ENCODE data around the gene LSAMP. TPM values are rescaled to one million over a fixed set of nuclear protein-coding genes. Genes with fewer than 3 reads are reported as not detected.
A peak's percentile ranks its signal among the peaks of the same experiment; 100 is the strongest.

LSAMP gene
- total RNA-seq, 1 experiment from 2014 or later, result not detected

GRCh38 chr3:116356056-116356455, 89.2 kb downstream of the LSAMP start:
- no peak for DNase-seq (ENCODE audit: low spot score)

- DNase-seq (ENCODE audit: low spot score), result no peak
Measured at GRCh38 chr3:116354382-116354781, 90.9 kb downstream of the LSAMP start.

GRCh38 chr3:116350119-116350733, 95.1 kb downstream of the LSAMP start:
- no peak for DNase-seq (ENCODE audit: low spot score)

- no peak for DNase-seq (ENCODE audit: low spot score)
Measured at GRCh38 chr3:116348216-116348615, 97.1 kb downstream of the LSAMP start.

GRCh38 chr3:116342499-116342898, 102.8 kb downstream of the LSAMP start:
- no peak for DNase-seq (ENCODE audit: low spot score)

GRCh38 chr3:116341899-116342298, 103.4 kb downstream of the LSAMP start:
- no peak for DNase-seq (ENCODE audit: low spot score)

- no peak for DNase-seq (ENCODE audit: low spot score)
Measured at GRCh38 chr3:116341381-116341780, 103.9 kb downstream of the LSAMP start.

- no peak for DNase-seq (ENCODE audit: low spot score)
Measured at GRCh38 chr3:116340680-116341216, 104.5 kb downstream of the LSAMP start.

- DNase-seq (ENCODE audit: low spot score), result no peak
Measured at GRCh38 chr3:116339441-116340028, 105.8 kb downstream of the LSAMP start.

- no peak for DNase-seq (ENCODE audit: low spot score)
Measured at GRCh38 chr3:116338713-116339112, 106.6 kb downstream of the LSAMP start.

- peak; percentile 25 for DNase-seq (ENCODE audit: low spot score)
Measured at GRCh38 chr3:116337229-116337628, 108.1 kb downstream of the LSAMP start.

- DNase-seq (ENCODE audit: low spot score), result no peak
Measured at GRCh38 chr3:116331380-116331779, 113.9 kb downstream of the LSAMP start.

GRCh38 chr3:116322750-116323375, 122.4 kb downstream of the LSAMP start:
- DNase-seq (ENCODE audit: low spot score), result no peak

- DNase-seq (ENCODE audit: low spot score), result no peak
Measured at GRCh38 chr3:116318370-116318769, 126.9 kb downstream of the LSAMP start.

- no peak for DNase-seq (ENCODE audit: low spot score)
Measured at GRCh38 chr3:116316771-116317170, 128.5 kb downstream of the LSAMP start.

- DNase-seq (ENCODE audit: low spot score), result no peak
Measured at GRCh38 chr3:116314476-116314875, 130.8 kb downstream of the LSAMP start.

GRCh38 chr3:116306720-116307119, 138.6 kb downstream of the LSAMP start:
- DNase-seq (ENCODE audit: low spot score), result no peak

- no peak for DNase-seq (ENCODE audit: low spot score)
Measured at GRCh38 chr3:116306149-116306548, 139.1 kb downstream of the LSAMP start.

- DNase-seq (ENCODE audit: low spot score), result no peak
Measured at GRCh38 chr3:116302087-116302747, 143.1 kb downstream of the LSAMP start.

- DNase-seq (ENCODE audit: low spot score), result no peak
Measured at GRCh38 chr3:116301422-116301821, 143.9 kb downstream of the LSAMP start.

- no peak for DNase-seq (ENCODE audit: low spot score)
Measured at GRCh38 chr3:116300226-116300625, 145.1 kb downstream of the LSAMP start.

GRCh38 chr3:116299646-116300081, 145.6 kb downstream of the LSAMP start:
- DNase-seq (ENCODE audit: low spot score), result no peak
